Choroid plexus epithelial cell (primary cell): ENCODE measurements around the gene ANAPC7.
A peak's percentile ranks its signal among the peaks of the same experiment; 100 is the strongest.
"Not testable (repeated sequence)": the region's sequence is repeated elsewhere in the genome, so short reads cannot be mapped to it uniquely, and the experiment has no call there.

ENCODE experiments used
- DNase-seq: peaks from one replicate; pipeline ENCODE4 v3.0.0-alpha.2; 2010; ENCODE audit warnings: low read depth
- H3K4me3 ChIP-seq: 2 replicates; pipeline ENCODE4 v1.5.1; 2011; ENCODE audit warnings: low read depth, mild to moderate bottlenecking, control low read depth, low read length, moderate library complexity
- TF ChIP-seq, protein P1 (sequence below): conservative IDR thresholded peaks from 2 replicates; pipeline ENCODE4 v1.5.1; 2011; ENCODE audit warnings: low read depth, mild to moderate bottlenecking, control low read depth, inconsistent platforms, low read length, moderate library complexity

ANAPC7 gene, protein sequence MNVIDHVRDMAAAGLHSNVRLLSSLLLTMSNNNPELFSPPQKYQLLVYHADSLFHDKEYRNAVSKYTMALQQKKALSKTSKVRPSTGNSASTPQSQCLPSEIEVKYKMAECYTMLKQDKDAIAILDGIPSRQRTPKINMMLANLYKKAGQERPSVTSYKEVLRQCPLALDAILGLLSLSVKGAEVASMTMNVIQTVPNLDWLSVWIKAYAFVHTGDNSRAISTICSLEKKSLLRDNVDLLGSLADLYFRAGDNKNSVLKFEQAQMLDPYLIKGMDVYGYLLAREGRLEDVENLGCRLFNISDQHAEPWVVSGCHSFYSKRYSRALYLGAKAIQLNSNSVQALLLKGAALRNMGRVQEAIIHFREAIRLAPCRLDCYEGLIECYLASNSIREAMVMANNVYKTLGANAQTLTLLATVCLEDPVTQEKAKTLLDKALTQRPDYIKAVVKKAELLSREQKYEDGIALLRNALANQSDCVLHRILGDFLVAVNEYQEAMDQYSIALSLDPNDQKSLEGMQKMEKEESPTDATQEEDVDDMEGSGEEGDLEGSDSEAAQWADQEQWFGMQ

DNA sequence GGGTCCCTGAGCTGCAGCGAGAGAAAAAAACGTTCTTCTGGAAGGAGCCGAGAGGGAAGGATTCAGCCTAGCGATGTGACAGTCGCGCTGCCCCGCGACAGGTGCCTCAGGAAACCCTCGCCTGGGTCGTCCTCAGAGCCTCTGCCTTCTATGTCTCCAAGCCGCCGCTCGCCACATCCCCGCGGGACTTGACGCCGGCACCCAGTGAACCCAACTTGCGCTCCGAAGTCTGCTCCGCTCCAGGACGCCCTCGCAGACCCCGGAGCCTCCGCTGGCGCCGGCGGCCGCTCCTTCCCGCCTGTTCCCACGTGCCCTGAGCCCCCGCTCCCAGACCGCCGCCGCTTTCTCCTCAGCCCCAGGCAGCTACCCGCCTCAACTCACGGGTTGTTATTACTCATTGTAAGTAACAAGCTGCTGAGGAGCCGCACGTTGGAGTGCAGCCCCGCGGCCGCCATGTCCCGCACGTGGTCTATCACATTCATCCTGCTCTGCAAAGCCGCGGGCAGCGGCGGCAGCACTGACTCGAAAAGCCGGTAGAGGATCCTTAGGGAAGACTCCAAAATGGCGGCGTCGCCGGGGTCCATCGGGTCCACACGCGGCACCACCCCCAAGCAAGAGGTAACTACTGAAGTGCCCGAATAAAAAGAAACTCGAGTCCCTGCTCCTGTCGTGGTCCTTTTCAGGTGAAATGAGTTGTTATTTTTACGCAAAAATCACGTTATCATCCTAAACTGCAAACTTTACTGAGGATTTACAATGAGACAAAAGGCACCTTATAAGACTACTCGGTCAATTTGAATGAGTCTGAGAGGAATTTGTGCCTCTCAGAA, at the start of gene ANAPC7:
Gene ANAPC7, minus strand, starts transcription at position 563 of the 830 bp plus-strand sequence. Its CDS starts 81 bp downstream, at position 482.
- DNase-seq, result peak; percentile 95
- peak within 1 kb of the TSS; percentile 74 for H3K4me3 ChIP-seq
- TF ChIP-seq, protein P1, sequence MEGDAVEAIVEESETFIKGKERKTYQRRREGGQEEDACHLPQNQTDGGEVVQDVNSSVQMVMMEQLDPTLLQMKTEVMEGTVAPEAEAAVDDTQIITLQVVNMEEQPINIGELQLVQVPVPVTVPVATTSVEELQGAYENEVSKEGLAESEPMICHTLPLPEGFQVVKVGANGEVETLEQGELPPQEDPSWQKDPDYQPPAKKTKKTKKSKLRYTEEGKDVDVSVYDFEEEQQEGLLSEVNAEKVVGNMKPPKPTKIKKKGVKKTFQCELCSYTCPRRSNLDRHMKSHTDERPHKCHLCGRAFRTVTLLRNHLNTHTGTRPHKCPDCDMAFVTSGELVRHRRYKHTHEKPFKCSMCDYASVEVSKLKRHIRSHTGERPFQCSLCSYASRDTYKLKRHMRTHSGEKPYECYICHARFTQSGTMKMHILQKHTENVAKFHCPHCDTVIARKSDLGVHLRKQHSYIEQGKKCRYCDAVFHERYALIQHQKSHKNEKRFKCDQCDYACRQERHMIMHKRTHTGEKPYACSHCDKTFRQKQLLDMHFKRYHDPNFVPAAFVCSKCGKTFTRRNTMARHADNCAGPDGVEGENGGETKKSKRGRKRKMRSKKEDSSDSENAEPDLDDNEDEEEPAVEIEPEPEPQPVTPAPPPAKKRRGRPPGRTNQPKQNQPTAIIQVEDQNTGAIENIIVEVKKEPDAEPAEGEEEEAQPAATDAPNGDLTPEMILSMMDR, result peak; percentile 26

DNA sequence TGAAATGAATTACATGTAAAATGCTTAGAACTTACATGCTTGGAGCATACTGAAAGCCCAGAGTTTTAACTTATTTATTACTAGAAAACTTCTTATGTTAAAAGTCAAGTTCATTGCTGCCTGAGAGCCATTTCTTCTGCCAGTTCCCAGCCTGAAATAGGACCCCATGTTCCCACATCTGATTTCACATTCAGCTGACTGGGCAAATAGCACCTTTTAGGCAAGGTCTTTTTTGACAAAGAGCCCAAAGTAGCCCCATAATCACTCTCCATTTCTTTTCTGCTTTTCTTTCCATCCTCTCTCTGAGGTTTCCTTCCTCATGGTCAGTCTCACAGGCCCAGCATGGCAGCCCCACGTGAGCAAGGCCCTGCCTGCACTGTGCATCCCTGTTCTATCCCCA, 47.8 kb upstream of the ANAPC7 start:
- no peak for DNase-seq
- H3K4me3 ChIP-seq, result no peak overlapping the region
- TF ChIP-seq, protein P1, result no peak

DNA sequence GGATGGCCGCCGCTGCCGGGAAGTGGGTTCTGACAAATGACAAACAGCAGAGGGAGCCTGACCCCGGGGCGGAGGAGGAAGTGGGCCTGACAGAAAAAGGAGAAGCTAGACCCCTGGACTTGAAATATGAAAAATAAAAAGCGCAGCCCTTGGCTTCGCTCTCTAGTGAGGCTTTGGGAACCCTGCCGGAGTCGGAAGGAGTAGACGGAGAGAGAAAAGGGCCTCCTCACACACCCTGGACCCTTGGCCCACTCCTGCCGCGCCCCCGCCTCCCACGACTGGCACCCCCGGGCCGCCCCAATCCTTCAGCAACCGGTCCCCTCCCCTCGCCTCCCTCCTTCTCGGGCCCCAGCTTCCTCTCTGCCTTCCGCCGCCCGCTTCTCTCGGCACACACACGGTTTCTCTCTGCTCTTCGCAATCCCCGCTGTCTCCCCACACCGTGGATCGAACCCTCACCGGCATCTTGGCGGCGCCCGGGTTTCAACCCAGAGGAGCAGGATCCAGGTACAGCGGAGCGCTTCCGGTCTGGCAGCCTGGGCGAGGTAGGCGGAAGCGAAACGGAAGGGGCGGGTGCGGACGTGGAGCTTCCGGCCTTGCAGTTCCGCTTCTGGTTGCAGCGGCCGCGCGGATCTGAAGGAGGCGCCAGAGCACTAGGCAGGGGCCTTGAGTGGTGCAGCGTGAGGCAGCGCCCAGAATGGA, 46.4 kb upstream of the ANAPC7 start, which contains the start of gene ARPC3:
Gene ARPC3, minus strand, starts transcription at position 539 of the 699 bp plus-strand sequence. Its CDS starts 77 bp downstream, at position 462.
- peak within 1 kb of the TSS; percentile 97 for H3K4me3 ChIP-seq
- TF ChIP-seq, protein P1, result peak; percentile 86
- peak; percentile 98 for DNase-seq

DNA sequence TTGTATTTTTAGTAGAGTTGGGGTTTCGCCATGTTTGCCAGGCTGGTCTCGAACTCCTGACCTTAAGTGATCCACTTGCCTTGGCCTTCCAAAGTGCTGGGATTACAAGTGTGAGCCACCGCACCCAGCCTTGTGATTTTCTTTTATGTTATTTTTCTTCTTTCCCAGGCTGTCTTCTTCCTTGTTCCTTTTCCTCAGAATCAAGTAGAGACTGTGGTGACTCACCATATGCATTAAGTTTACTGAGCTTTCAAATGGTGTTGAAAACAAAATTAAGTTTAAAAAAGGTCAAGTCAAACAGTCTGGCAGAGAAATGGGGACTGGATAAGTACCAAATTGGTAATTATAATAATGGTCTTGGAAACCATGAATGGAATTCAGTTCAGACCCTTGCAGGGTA, 40.9 kb upstream of the ANAPC7 start:
- H3K4me3 ChIP-seq, result no peak overlapping the region
- TF ChIP-seq, protein P1, result no peak
- no peak for DNase-seq

DNA sequence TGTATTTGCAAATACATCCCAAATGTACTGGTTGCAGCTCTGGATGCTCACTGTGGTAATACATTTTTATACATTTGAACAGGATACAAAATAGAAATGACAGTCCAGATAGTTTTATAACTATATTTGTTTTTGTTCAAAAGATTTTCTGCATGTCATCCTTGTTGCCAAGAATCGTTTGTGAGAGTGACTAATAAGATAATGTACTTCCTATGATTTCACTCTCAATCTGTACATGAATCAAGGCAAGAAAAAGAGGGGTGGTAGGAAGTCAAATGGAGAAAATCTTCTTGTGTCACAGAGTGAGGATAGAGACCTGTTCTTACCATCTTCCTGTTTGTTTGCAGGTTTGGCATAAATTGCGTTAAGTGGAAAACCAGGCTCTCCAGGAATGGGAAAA, 32.7 kb upstream of the ANAPC7 start:
- TF ChIP-seq, protein P1, result no peak
- H3K4me3 ChIP-seq, result no peak overlapping the region
- peak; percentile 39 for DNase-seq

DNA sequence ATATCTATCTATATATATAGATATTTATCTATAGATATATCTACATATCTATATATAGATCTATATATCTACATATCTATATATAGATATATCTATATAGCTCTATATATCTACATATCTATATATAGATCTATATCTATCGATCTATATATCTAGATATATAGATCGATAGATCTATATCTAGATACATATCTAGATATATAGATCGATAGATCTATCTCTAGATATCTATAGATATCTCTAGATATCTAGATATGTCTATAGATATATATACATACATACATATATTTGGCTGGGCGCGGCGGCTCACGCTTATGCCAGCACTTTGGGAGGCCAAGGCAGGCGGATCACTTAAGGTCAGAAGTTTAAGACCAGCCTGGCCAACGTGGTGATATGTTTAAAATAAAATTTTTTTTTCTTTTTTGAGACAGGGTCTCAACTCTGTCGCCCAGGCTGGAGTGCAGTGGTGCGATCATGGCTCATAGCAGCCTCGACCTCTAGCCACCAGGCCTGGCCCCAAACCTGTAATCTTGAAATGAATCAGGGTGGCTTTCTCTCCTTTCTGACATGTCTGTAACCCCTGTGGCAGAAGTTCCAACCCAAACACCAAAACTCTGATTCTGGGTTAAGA, 28.6 kb upstream of the ANAPC7 start:
- no peak for DNase-seq
- H3K4me3 ChIP-seq, result no peak overlapping the region
- TF ChIP-seq, protein P1, result no peak

DNA sequence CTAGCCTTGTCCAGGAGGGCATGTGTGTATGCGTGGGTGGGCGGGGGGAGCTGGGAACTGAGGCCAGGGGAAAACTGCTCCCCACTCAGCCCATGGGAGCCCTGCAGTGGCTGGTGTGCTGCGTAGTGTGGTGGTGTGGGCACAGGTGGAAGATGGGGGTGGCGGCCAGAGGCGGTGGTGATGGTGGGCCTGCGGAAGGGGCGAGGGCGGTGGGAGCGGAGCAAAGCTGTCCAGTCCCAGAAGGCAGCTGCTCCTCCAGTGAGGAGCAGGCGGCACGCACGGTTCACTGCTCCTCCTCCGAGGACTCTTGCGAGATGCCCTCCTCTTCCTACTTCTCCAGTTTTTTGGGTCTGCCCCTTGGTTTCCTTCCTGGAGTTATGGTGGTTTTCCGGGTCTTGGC, 26.2 kb upstream of the ANAPC7 start:
- not testable (repeated sequence) for DNase-seq

More for the DNA sequence above, 26.2 kb upstream of the ANAPC7 start:
- H3K4me3 ChIP-seq, result not testable (repeated sequence)
